ENCODE results near the gene TSKU. TPM values are rescaled to one million over a fixed set of nuclear protein-coding genes. Genes with fewer than 3 reads are reported as not detected.

TSKU gene
- total and polyA plus RNA-seq, 9 of the 15 experiments (the other 6 are each of a cell fraction or from before 2014, with no cell fraction given), result 0.60 to 11.9 (median 8.4) TPM

DNA sequence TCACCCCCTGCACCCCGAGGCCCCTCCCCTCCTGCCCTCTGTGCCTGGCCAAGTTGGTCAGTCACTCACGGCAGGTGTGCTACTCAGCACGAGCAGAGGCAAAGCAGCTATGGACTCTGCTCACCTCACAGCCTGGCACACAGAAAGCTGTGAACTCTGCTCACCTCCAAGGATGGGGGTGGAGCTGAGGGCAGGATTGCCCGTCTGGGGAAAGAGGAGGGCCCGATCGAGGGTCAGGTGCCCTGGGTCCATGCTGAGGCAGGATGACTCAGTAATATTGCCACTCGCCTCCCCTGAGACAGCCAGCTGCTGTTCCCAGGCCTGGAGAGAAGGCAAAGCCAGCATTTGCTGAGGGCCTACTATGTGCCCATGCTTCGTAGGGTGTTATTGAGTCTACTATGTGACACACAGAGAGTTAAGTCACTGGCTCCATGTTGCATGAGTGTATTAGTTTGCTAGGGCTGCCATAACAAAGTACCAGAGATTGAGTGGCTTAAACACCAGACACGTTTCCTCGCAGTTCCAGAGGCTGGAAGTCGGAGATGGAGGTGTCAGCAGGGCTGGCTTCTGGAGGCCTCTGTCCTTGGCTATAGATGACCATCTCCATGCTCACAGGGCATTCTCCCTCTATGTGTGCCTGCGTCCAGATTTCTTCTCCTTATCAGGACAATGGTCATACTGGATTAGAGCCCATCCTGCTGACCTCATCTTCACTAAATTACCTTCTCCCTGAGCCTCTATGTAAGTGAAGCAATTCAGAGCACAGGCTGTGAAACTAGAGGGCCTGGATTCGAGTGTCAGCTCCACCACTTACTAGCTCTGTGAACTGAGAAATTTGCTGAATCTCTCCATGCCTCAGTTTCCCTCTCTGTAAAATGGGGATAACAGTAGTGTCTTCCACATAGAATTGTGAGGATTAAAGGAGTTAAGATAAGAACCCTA is 13.2 kb upstream of the TSKU start (continued):
- TF ChIP-seq, protein P1, sequence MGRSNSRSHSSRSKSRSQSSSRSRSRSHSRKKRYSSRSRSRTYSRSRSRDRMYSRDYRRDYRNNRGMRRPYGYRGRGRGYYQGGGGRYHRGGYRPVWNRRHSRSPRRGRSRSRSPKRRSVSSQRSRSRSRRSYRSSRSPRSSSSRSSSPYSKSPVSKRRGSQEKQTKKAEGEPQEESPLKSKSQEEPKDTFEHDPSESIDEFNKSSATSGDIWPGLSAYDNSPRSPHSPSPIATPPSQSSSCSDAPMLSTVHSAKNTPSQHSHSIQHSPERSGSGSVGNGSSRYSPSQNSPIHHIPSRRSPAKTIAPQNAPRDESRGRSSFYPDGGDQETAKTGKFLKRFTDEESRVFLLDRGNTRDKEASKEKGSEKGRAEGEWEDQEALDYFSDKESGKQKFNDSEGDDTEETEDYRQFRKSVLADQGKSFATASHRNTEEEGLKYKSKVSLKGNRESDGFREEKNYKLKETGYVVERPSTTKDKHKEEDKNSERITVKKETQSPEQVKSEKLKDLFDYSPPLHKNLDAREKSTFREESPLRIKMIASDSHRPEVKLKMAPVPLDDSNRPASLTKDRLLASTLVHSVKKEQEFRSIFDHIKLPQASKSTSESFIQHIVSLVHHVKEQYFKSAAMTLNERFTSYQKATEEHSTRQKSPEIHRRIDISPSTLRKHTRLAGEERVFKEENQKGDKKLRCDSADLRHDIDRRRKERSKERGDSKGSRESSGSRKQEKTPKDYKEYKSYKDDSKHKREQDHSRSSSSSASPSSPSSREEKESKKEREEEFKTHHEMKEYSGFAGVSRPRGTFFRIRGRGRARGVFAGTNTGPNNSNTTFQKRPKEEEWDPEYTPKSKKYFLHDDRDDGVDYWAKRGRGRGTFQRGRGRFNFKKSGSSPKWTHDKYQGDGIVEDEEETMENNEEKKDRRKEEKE (IDR thresholded peaks at IDR 0.05; ENCODE audit: borderline replicate concordance in 1 of 2, control insufficient read depth in 1 of 2, low read depth in 2 of 2, low read length in 1 of 2), result no peak
- peak; percentile 17; the same call in 1 of the 2 replicates for TF ChIP-seq ZNF316 (IDR thresholded peaks at IDR 0.05)
- TF ChIP-seq KLF1 (tag; IDR thresholded peaks at IDR 0.05), result no peak
- peak; percentile 23; the same call in 1 of the 2 replicates for TF ChIP-seq MAFG (tag; conservative IDR thresholded peaks at IDR 0.05)
- TF ChIP-seq, protein P2, sequence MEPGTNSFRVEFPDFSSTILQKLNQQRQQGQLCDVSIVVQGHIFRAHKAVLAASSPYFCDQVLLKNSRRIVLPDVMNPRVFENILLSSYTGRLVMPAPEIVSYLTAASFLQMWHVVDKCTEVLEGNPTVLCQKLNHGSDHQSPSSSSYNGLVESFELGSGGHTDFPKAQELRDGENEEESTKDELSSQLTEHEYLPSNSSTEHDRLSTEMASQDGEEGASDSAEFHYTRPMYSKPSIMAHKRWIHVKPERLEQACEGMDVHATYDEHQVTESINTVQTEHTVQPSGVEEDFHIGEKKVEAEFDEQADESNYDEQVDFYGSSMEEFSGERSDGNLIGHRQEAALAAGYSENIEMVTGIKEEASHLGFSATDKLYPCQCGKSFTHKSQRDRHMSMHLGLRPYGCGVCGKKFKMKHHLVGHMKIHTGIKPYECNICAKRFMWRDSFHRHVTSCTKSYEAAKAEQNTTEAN (CRISPR knock-in tag; IDR thresholded peaks at IDR 0.05), result no peak
- TF ChIP-seq ADNP (tag; IDR thresholded peaks at IDR 0.05), result peak; percentile 73; the same call in 1 of the 2 replicates
- TF ChIP-seq XRCC4 (IDR thresholded peaks at IDR 0.05; ENCODE audit: extremely low read depth, insufficient read depth, insufficient read length), result no peak
- peak; percentile 59 to 76 for TF ChIP-seq KDM1A (IDR thresholded peaks at IDR 0.05)
- TF ChIP-seq RB1 (IDR thresholded peaks at IDR 0.05; ENCODE audit: low read depth), result no peak
- no peak for TF ChIP-seq FUS (optimal IDR thresholded peaks at IDR 0.05; ENCODE audit: low read depth, low read length)
- TF ChIP-seq NFE2 (IDR thresholded peaks at IDR 0.05; ENCODE audit: low read depth), result peak; percentile 33; the same call in 1 of the 2 replicates
- 0 out of 2 replicates have a peak, but pooled peaks have one; percentile 4 for TF ChIP-seq JUND (IDR thresholded peaks at IDR 0.05; ENCODE audit: borderline replicate concordance, low read depth, low read length)
- peak; percentile 11; the same call in 1 of the 3 replicates for TF ChIP-seq JUND (tag; IDR thresholded peaks at IDR 0.05; ENCODE audit: borderline replicate concordance, low read depth, low read length)
- TF ChIP-seq, protein P3, sequence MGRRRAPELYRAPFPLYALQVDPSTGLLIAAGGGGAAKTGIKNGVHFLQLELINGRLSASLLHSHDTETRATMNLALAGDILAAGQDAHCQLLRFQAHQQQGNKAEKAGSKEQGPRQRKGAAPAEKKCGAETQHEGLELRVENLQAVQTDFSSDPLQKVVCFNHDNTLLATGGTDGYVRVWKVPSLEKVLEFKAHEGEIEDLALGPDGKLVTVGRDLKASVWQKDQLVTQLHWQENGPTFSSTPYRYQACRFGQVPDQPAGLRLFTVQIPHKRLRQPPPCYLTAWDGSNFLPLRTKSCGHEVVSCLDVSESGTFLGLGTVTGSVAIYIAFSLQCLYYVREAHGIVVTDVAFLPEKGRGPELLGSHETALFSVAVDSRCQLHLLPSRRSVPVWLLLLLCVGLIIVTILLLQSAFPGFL (CRISPR knock-in tag; IDR thresholded peaks at IDR 0.05), result no peak
- no peak for TF ChIP-seq SIX5 (IDR thresholded peaks at IDR 0.05; ENCODE audit: borderline replicate concordance in 1 of 2, insufficient read depth in 1 of 2, low read depth in 1 of 2, low read length in 2 of 2)
- no peak for TF ChIP-seq PURB (CRISPR knock-in tag; IDR thresholded peaks at IDR 0.05; ENCODE audit: low read depth)
- TF ChIP-seq, protein P4, sequence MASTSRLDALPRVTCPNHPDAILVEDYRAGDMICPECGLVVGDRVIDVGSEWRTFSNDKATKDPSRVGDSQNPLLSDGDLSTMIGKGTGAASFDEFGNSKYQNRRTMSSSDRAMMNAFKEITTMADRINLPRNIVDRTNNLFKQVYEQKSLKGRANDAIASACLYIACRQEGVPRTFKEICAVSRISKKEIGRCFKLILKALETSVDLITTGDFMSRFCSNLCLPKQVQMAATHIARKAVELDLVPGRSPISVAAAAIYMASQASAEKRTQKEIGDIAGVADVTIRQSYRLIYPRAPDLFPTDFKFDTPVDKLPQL (IDR thresholded peaks at IDR 0.05; ENCODE audit: extremely low read depth, insufficient read length), result no peak
- TF ChIP-seq HNRNPLL (IDR thresholded peaks at IDR 0.05; ENCODE audit: low read depth, low read length, poor library complexity, severe bottlenecking), result no peak

Data from K562 (cell line).